ENCODE data around the gene LDLRAD4. TPM values are rescaled to one million over a fixed set of nuclear protein-coding genes. Genes with fewer than 3 reads are reported as not detected.

LDLRAD4 gene
- total and polyA plus RNA-seq, 2 experiments from 2014 or later = 0.73 to 1.9 TPM

- Mint-ChIP-seq H3K27ac (peak overlapping the region; percentile 2; the same call in 1 of the 2 replicates), H3K4me1 (peaks cover 6% of the 10 kb centered on the region), H3K27me3 (ENCODE audit: insufficient read depth, low read depth, poor library complexity) (peaks cover 4% of the 10 kb centered on the region), H3K36me3 (ENCODE audit: low read depth) (peaks cover 8% of the 10 kb centered on the region; the same call in 2 of the 3 replicates), H3K4me3 (no peak overlapping the region), H3K9me3 (peaks cover 19% of the 10 kb centered on the region)
- H3K4me3 ChIP-seq = no peak overlapping the region
- H3K27ac ChIP-seq (ENCODE audit: low read depth) = no peak overlapping the region
- H3K36me3 ChIP-seq (ENCODE audit: insufficient read depth) = no peaks in the 10 kb centered on the region
- no peak overlapping the region for H3K4me2 ChIP-seq
- H2AFZ ChIP-seq = 0 out of 2 replicates have a peak overlapping the region, but pooled peaks have one; percentile 11
- H3K9me2 ChIP-seq (ENCODE audit: insufficient read depth) = no peaks in the 10 kb centered on the region
- H3K79me2 ChIP-seq (replicated peaks; ENCODE audit: insufficient read depth) = no peaks in the 10 kb centered on the region
- peak; percentile 90 for DNase-seq (ENCODE audit: low spot score)
- TF ChIP-seq CREB1 (CRISPR knock-in tag; IDR thresholded peaks at IDR 0.05; ENCODE audit: low read depth) (peak; percentile 10; the same call in 1 of the 2 replicates), CTCF (conservative IDR thresholded peaks at IDR 0.05; ENCODE audit: low read depth in 2 of 2) (peak; percentile 87 to 89), REST (IDR thresholded peaks at IDR 0.05; ENCODE audit: unreplicated experiment) (no peak), ZNF331 (CRISPR knock-in tag; IDR thresholded peaks at IDR 0.05; ENCODE audit: low read depth) (no peak)
- ATAC-seq = peak; percentile 93
- no peaks in the 10 kb centered on the region for H4K20me1 ChIP-seq (replicated peaks; ENCODE audit: insufficient read depth)
- H3K27me3 ChIP-seq (ENCODE audit: insufficient read depth) = no peaks in the 10 kb centered on the region
- H3F3A ChIP-seq (replicated peaks; ENCODE audit: low read depth) = no peaks in the 10 kb centered on the region
- H3K4me1 ChIP-seq (ENCODE audit: insufficient read depth) = no peaks in the 10 kb centered on the region
These were observed 411.5 kb downstream of the LDLRAD4 start for GRCh38 chr18:13629841-13630715.

- H2AFZ ChIP-seq = no peak overlapping the region
- H3K36me3 ChIP-seq (ENCODE audit: insufficient read depth) = no peaks in the 10 kb centered on the region
- DNase-seq (ENCODE audit: low spot score) = no peak
- no peak overlapping the region for H3K4me3 ChIP-seq
- H3K27me3 Mint-ChIP-seq (ENCODE audit: insufficient read depth, low read depth, poor library complexity) = peaks cover 4% of the 10 kb centered on the region
- no peaks in the 10 kb centered on the region for H3K4me1 ChIP-seq (ENCODE audit: insufficient read depth)
- peaks cover 19% of the 10 kb centered on the region for H3K9me3 Mint-ChIP-seq
- no peak overlapping the region for H3K27ac ChIP-seq (ENCODE audit: low read depth)
- peaks cover 6% of the 10 kb centered on the region for H3K4me1 Mint-ChIP-seq
- H3K27ac Mint-ChIP-seq = no peak overlapping the region
- H3K4me3 Mint-ChIP-seq = no peak overlapping the region
- ATAC-seq = no peak
- H3K36me3 Mint-ChIP-seq (ENCODE audit: low read depth) = peaks cover 8% of the 10 kb centered on the region; the same call in 2 of the 3 replicates
- no peaks in the 10 kb centered on the region for H3K9me2 ChIP-seq (ENCODE audit: insufficient read depth)
- no peaks in the 10 kb centered on the region for H3K79me2 ChIP-seq (replicated peaks; ENCODE audit: insufficient read depth)
- H3F3A ChIP-seq (replicated peaks; ENCODE audit: low read depth) = no peaks in the 10 kb centered on the region
- H3K4me2 ChIP-seq = no peak overlapping the region
- H4K20me1 ChIP-seq (replicated peaks; ENCODE audit: insufficient read depth) = no peaks in the 10 kb centered on the region
- no peaks in the 10 kb centered on the region for H3K27me3 ChIP-seq (ENCODE audit: insufficient read depth)
- TF ChIP-seq STAT1 (IDR thresholded peaks at IDR 0.05; ENCODE audit: unreplicated experiment) (no peak), ZNF331 (CRISPR knock-in tag; IDR thresholded peaks at IDR 0.05; ENCODE audit: low read depth) (no peak), ZNF462 (CRISPR knock-in tag; IDR thresholded peaks at IDR 0.05) (no peak), EZH2 (IDR thresholded peaks at IDR 0.05; ENCODE audit: low read depth, unreplicated experiment) (no peak), ZNF114 (CRISPR knock-in tag; IDR thresholded peaks at IDR 0.05) (no peak)
These were observed 412.2 kb downstream of the LDLRAD4 start for GRCh38 chr18:13630716-13631268.

Data from GM23338 (cell line).